GM12892 (cell line): ENCODE results near the gene SSX2IP.
"Not testable (repeated sequence)": the region's sequence is repeated elsewhere in the genome, so short reads cannot be mapped to it uniquely, and the experiment has no call there.

Source experiments
- POLR2A ChIP-seq: IDR thresholded peaks from 2 replicates; pipeline ENCODE4 v1.6.1; 2011; ENCODE audit warnings: low read depth, low read length, control low read depth
- POLR2AphosphoS5 ChIP-seq: IDR thresholded peaks from 2 replicates; pipeline ENCODE4 v1.6.1; 2011; ENCODE audit warnings: low read depth, low read length, control low read depth
- TAF1 ChIP-seq: IDR thresholded peaks from 2 replicates; pipeline ENCODE4 v1.6.1; 2011; ENCODE audit warnings: low read depth, mild to moderate bottlenecking, control low read depth, low read length, borderline replicate concordance

DNA sequence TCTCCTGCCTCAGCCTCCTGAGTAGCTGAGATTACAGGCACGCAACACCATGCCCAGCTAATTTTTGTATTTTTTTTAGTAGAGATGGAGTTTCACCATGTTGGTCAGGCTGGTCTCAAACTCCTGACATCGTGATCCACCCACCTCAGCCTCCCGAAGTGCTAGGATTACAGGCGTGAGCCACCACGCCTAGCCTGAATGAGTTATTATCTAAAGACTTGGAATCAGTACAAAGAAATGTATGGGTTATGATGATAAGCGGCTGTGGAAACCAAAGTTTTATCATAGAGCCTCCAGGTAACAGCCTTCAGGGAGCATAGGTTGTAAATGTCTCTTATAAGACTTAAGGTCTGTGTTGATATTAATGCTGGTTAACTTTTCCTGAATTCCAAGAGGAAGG, 50.5 kb downstream of the SSX2IP start:
- not testable (repeated sequence) for TF ChIP-seq TAF1, POLR2A, POLR2AphosphoS5
